ENCODE data around the gene LATS2.

Gene LATS2

DNA sequence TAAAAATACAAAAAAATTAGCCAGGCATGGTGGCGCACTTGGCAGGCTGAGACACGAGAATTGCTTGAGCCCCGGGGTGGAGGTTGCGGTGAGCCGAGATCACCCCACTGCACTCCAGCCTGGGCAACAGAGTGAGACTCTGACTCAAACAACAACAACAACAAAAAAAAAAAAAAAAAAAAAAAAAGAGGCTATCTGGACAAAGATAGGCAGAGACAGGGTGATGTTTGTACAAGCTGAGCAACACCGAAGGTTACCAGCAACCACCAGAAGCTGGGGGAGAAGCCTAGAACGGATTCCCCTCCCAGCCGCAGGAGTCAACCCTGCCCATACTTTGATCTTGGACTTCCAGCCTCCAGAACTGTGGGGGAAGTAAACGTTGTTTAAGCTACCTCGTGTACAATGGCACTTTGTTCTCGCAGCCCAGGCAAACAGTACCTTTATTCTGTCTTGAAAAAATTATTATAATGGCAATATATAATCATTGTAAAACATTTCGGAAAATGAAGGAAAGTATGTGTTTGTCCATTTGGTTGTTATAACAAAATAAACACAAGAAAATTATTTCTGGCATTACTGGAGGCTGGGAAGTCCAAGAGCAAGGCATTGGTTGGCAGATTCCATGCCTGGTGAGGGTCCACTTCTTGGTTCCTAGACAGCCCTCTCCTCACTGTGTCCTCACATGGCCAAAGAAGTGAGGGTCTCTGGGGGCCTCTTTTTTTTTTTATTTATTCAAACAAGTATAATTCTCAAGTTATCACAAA lies 39.8 kb upstream of the LATS2 start:
- TF ChIP-seq, protein P1, sequence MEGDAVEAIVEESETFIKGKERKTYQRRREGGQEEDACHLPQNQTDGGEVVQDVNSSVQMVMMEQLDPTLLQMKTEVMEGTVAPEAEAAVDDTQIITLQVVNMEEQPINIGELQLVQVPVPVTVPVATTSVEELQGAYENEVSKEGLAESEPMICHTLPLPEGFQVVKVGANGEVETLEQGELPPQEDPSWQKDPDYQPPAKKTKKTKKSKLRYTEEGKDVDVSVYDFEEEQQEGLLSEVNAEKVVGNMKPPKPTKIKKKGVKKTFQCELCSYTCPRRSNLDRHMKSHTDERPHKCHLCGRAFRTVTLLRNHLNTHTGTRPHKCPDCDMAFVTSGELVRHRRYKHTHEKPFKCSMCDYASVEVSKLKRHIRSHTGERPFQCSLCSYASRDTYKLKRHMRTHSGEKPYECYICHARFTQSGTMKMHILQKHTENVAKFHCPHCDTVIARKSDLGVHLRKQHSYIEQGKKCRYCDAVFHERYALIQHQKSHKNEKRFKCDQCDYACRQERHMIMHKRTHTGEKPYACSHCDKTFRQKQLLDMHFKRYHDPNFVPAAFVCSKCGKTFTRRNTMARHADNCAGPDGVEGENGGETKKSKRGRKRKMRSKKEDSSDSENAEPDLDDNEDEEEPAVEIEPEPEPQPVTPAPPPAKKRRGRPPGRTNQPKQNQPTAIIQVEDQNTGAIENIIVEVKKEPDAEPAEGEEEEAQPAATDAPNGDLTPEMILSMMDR (IDR thresholded peaks at IDR 0.05; ENCODE audit: low read depth, low read length): no peak
- no peaks in the 10 kb centered on the region for H3K9me3 ChIP-seq
- no peaks in the 10 kb centered on the region for H3K4me1 ChIP-seq
- no peaks in the 10 kb centered on the region for H3K36me3 ChIP-seq
- DNase-seq: no peak
- no peak overlapping the region for H3K4me3 ChIP-seq (ENCODE audit: low read depth, low read length)
- 0 out of 2 replicates have a peak, but pooled peaks cover 3% of the 10 kb centered on the region for H3K27me3 ChIP-seq

DNA sequence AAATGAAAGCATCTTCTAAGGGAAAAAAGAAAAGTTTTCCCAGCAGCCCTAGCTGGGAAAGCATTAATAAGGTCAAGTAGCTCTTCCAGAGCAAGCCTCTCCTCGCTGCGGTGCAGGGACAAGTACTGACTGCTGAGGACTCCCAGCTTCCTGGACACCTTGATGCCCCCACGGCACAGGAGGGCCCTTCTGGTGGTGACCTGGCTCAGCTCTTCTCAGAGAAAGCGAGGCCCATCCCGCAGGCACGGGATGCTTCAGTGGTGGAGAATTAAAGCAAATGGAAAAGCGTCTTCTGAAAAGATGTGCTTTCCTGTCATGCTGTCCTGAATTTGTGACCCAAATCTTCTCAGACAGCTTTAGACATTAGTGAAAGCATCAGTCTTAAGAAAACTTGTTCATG lies 38.8 kb upstream of the LATS2 start:
- H3K4me1 ChIP-seq: no peaks in the 10 kb centered on the region
- H3K36me3 ChIP-seq: no peaks in the 10 kb centered on the region
- H3K9me3 ChIP-seq: no peaks in the 10 kb centered on the region
- no peak overlapping the region for H3K4me3 ChIP-seq (ENCODE audit: low read depth, low read length)
- 0 out of 2 replicates have a peak, but pooled peaks cover 3% of the 10 kb centered on the region for H3K27me3 ChIP-seq
- TF ChIP-seq, protein P1 (IDR thresholded peaks at IDR 0.05; ENCODE audit: low read depth, low read length): no peak
- no peak for DNase-seq

DNA sequence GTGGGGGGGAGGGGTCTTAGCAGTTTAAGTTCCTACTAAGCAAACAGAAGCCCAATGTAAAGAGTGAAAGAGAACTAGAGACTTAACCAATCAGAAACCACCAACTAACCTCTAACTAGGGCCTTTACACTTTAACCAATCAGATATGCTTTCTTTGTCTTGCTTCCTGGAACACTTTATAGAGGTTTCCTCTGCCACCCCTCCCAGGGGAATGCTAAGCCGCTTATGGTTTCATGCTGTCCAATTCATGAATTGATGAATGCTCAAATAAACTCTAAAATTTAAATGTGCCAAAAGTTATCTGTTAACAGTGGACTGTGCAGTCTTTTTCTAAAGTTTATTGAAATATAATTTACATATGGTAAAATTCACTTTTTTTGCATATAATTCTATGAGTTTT lies 33.9 kb upstream of the LATS2 start:
- H3K4me3 ChIP-seq (ENCODE audit: low read depth, low read length): no peak overlapping the region
- TF ChIP-seq, protein P1 (IDR thresholded peaks at IDR 0.05; ENCODE audit: low read depth, low read length): no peak
- no peaks in the 10 kb centered on the region for H3K4me1 ChIP-seq
- no peaks in the 10 kb centered on the region for H3K36me3 ChIP-seq
- DNase-seq: no peak
- 0 out of 2 replicates have a peak, but pooled peaks cover 5% of the 10 kb centered on the region for H3K27me3 ChIP-seq
- no peaks in the 10 kb centered on the region for H3K9me3 ChIP-seq

DNA sequence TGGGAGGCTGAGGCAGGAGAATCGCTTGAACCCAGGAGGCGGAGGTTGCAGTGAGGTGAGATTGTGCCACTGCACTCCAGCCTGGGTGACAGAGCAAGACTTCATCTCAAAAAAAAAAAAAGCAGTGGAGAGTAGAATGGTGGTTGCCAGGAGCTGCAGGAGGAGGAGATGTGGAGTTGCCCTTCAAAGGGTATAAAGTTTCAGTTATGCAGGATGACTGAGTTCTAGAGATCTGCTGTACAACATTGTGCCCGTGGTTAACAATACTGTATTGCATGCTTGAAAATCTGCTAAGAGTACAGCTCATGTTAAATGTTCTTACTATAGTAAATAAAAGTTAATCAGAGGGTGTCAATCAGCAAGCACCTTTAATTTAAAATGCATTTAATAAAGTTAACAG lies 28.4 kb upstream of the LATS2 start:
- DNase-seq: no peak
- no peaks in the 10 kb centered on the region for H3K9me3 ChIP-seq
- no peaks in the 10 kb centered on the region for H3K4me1 ChIP-seq
- H3K27me3 ChIP-seq: 0 out of 2 replicates have a peak, but pooled peaks cover 2% of the 10 kb centered on the region
- no peaks in the 10 kb centered on the region for H3K36me3 ChIP-seq
- TF ChIP-seq, protein P1 (IDR thresholded peaks at IDR 0.05; ENCODE audit: low read depth, low read length): no peak
- no peak overlapping the region for H3K4me3 ChIP-seq (ENCODE audit: low read depth, low read length)

DNA sequence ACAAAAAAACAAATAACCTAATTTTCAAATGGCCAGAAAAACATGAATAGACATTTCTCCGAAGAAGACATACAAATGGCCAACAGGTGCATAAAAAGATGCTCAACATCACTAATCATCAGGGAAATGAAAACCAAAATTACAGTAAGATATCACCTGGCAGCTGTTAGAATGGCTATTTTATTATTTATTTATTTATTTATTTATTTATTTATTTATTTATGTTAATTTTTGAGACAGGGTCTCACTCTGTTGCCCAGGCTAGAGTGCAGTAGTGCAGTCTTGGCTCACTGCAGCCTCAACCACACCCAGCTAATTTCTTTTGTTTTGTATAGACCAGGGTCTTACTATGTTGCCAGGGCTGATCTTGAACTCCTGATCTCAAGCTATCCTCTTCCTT lies 27.1 kb upstream of the LATS2 start:
- Histone ChIP-seq H3K36me3 (no peaks in the 10 kb centered on the region), H3K4me3 (ENCODE audit: low read depth, low read length) (no peak overlapping the region), H3K4me1 (no peaks in the 10 kb centered on the region), H3K27me3 (0 out of 2 replicates have a peak, but pooled peaks cover 2% of the 10 kb centered on the region), H3K9me3 (no peaks in the 10 kb centered on the region)
- TF ChIP-seq, protein P1 (IDR thresholded peaks at IDR 0.05; ENCODE audit: low read depth, low read length): no peak
- DNase-seq: no peak

- Histone ChIP-seq H3K9me3 (no peaks in the 10 kb centered on the region), H3K27me3 (0 out of 2 replicates have a peak, but pooled peaks cover 2% of the 10 kb centered on the region), H3K36me3 (no peaks in the 10 kb centered on the region), H3K4me1 (no peaks in the 10 kb centered on the region), H3K4me3 (ENCODE audit: low read depth, low read length) (no peak overlapping the region)
- no peak for DNase-seq
- TF ChIP-seq, protein P1 (IDR thresholded peaks at IDR 0.05; ENCODE audit: low read depth, low read length): no peak
These were observed 25.5 kb upstream of the LATS2 start for GRCh38 chr13:21086929-21087328.
